ENCODE data around the gene TUBA4B. TPM values are rescaled to one million over a fixed set of nuclear protein-coding genes. Genes with fewer than 3 reads are reported as not detected.

Gene TUBA4B
- total RNA-seq, 2 donors from 2014 or later: not detected

GRCh38 chr2:219261024-219261855 is 8.2 kb downstream of the TUBA4B start:
- H3K9ac ChIP-seq (ENCODE audit: low read depth in 2 of 2, low read length in 2 of 2): no peak overlapping the region
- intact Hi-C loops (cut with DNase I): no loop called here
- no peak overlapping the region for H3K27ac ChIP-seq
- no peaks in the 10 kb centered on the region for H3K36me3 ChIP-seq
- no peaks in the 10 kb centered on the region for H3K9me3 ChIP-seq
- H3K27me3 ChIP-seq: no peaks in the 10 kb centered on the region
- no peak overlapping the region for H3K4me3 ChIP-seq
- no peaks in the 10 kb centered on the region for H3K4me1 ChIP-seq
- DNase-seq: no peak
- TF ChIP-seq, protein P1, sequence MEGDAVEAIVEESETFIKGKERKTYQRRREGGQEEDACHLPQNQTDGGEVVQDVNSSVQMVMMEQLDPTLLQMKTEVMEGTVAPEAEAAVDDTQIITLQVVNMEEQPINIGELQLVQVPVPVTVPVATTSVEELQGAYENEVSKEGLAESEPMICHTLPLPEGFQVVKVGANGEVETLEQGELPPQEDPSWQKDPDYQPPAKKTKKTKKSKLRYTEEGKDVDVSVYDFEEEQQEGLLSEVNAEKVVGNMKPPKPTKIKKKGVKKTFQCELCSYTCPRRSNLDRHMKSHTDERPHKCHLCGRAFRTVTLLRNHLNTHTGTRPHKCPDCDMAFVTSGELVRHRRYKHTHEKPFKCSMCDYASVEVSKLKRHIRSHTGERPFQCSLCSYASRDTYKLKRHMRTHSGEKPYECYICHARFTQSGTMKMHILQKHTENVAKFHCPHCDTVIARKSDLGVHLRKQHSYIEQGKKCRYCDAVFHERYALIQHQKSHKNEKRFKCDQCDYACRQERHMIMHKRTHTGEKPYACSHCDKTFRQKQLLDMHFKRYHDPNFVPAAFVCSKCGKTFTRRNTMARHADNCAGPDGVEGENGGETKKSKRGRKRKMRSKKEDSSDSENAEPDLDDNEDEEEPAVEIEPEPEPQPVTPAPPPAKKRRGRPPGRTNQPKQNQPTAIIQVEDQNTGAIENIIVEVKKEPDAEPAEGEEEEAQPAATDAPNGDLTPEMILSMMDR (IDR thresholded peaks at IDR 0.05): no peak

DNA sequence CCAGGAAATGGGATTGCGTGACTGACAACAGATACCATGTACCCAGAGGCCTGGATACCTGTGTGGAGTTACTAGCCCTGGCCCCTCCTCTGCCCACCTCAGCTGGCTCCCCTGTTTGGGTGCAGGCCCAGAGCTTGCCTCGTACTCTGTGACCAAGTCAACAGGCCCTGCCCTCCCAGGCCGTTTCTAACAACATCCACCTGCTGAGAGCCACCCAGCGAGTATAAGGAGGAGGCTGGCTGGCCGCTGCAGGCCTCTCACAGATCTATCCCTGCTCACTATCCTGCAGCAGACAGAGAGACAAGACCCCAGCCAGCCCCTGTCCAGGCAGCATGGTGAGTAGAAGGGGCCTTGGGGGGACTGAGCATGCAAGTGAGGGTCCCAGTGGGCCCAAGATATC is 13.2 kb downstream of the TUBA4B start:
- H3K36me3 ChIP-seq: no peaks in the 10 kb centered on the region
- TF ChIP-seq, protein P1 (IDR thresholded peaks at IDR 0.05): no peak
- intact Hi-C loops (cut with DNase I): no loop called here
- DNase-seq: no peak
- H3K4me1 ChIP-seq: no peaks in the 10 kb centered on the region
- H3K27me3 ChIP-seq: no peaks in the 10 kb centered on the region
- H3K27ac ChIP-seq: no peak overlapping the region
- no peak overlapping the region for H3K4me3 ChIP-seq
- H3K9ac ChIP-seq (ENCODE audit: low read depth in 2 of 2, low read length in 2 of 2): no peak overlapping the region
- H3K9me3 ChIP-seq: no peaks in the 10 kb centered on the region

DNA sequence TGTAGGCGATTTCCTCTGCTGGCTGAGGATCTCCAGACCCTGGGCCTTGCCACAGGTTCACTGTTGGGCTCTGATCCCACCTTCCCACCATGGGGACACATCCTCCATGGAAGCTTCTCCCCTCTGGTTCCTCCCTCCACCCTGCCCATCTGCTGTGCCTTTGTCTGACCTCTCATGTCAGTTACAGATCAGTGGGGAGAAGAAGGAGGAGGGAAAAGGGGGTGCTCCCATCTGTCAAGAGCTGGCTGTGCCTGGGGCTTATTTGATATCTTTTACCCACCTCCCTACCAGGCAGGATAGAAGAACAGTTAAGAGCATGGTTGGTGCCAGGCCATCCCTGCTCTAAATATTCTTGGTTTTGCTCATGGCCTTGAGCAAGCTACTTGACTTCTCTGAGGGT is 13.8 kb downstream of the TUBA4B start:
- TF ChIP-seq, protein P1 (IDR thresholded peaks at IDR 0.05): no peak
- intact Hi-C loops (cut with DNase I): no loop called here
- H3K4me3 ChIP-seq: no peak overlapping the region

DNA sequence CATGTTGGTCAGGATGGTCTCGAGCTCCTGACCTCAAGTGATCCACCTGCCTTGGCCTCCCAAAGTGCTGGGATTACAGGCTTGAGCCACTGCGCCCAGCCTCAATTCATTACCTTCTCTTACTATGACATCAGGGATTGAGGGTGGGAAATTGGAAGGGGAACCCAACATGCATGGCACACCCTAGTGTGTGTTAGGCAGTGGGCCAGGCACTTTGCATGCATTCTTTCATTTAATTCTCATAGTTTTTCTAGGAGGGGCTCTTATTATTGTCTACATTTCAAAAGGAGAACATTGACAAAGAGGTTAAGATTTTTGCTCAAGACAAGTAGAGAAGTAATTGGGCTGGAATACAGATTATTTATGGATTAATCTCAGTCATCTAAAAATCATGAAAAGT is 15.3 kb downstream of the TUBA4B start:
- H3K27ac ChIP-seq: no peak overlapping the region
- intact Hi-C loops (cut with DNase I): no loop called here
- no peak for DNase-seq
- no peak overlapping the region for H3K4me3 ChIP-seq
- TF ChIP-seq, protein P1 (IDR thresholded peaks at IDR 0.05): no peak
- no peaks in the 10 kb centered on the region for H3K9me3 ChIP-seq
- no peaks in the 10 kb centered on the region for H3K4me1 ChIP-seq
- no peak overlapping the region for H3K9ac ChIP-seq (ENCODE audit: low read depth in 2 of 2, low read length in 2 of 2)
- H3K27me3 ChIP-seq: no peaks in the 10 kb centered on the region
- H3K36me3 ChIP-seq: no peaks in the 10 kb centered on the region

More for the DNA sequence above, 13.8 kb downstream of the TUBA4B start:
- no peaks in the 10 kb centered on the region for H3K36me3 ChIP-seq
- H3K9ac ChIP-seq (ENCODE audit: low read depth in 2 of 2, low read length in 2 of 2): no peak overlapping the region
- H3K27ac ChIP-seq: no peak overlapping the region
- H3K27me3 ChIP-seq: no peaks in the 10 kb centered on the region
- H3K4me1 ChIP-seq: no peaks in the 10 kb centered on the region
- no peak for DNase-seq
- H3K9me3 ChIP-seq: no peaks in the 10 kb centered on the region

DNA sequence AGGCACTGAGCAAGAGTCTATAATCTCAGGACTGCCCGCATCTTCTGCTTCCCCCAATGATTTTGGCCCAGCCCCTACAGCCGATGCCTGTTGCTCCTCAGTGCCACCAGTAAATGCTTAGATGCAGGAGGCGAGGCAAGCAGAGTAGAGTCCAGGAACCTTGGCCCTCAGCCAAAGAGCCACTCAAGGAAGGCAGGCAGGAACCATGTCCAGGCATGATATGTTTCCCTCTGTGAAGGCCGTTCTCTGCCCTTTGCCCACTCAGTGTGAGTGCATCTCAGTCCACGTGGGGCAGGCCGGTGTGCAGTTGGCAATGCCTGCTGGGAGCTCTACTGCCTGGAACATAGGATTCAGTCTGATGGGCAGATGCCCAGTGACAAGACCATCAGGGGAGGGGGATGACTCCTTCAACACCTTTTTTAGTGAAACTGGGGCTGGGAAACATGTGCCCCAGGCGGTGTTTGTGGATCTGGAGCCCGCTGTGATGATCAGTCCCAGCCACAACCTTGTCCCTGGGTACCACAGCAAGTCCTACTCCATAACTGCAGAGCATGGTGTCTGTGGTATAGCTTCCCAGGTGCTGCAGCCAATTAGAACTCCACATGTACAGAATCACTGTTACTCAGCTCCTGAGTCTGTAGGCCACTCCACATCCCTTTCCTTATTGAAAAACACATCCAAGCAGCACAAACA is 16.5 kb downstream of the TUBA4B start:
- no peak overlapping the region for H3K4me3 ChIP-seq
- H3K36me3 ChIP-seq: no peaks in the 10 kb centered on the region
- intact Hi-C loops (cut with DNase I): no loop called here
- TF ChIP-seq, protein P1 (IDR thresholded peaks at IDR 0.05): no peak
- no peaks in the 10 kb centered on the region for H3K27me3 ChIP-seq
- H3K9ac ChIP-seq (ENCODE audit: low read depth in 2 of 2, low read length in 2 of 2): peak overlapping the region in 1 of 2 donors; percentile 12
- no peak overlapping the region for H3K27ac ChIP-seq
- peak; percentile 73 for DNase-seq
- H3K9me3 ChIP-seq: no peaks in the 10 kb centered on the region
- H3K4me1 ChIP-seq: no peaks in the 10 kb centered on the region
